Measurements from ENCODE around the gene ARHGEF28. TPM values are rescaled to one million over a fixed set of nuclear protein-coding genes. Genes with fewer than 3 reads are reported as not detected.

Gene ARHGEF28
- total RNA-seq, 4 donors from 2014 or later: 0.52 to 1.2 (median 0.98) TPM

DNA sequence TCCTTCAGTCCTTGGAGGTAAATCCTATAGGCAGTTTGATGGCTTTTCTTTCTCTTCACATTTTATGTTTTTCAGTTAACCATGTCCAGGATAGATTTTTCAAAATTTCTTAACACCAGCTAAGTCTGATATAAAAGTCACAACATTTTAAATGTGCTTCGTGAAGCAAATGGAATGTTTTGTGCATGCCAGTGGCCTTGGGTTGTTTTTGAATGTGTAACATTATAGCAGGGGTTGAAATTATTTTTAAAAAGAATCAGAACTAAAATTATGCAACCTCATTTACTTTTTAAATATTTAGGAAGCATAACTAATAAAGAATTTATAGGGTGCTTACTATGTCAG lies 201.1 kb downstream of the ARHGEF28 start:
- intact Hi-C loops (cut with DNase I; ENCODE audit: low total_unique reads): no loop called here

DNA sequence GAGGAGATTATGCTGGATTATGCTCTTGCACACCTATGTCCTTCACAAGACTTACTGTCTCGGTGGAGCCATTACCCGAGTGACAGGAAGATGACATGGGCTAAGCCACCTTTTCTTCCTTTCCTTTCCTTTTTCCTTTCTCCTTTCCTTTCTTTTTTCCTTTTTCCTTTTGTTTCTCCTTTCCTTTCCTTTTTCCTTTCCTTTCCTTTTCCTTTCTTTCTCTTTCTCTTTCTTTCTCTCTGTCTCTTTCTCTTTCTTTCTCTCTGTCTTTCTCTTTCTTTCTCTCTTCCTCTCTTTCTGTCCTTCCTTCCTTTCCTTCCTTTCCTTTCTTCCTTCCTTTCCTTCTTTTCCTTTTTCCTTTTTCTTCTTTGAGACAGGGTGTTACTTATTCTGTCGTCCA lies 202.5 kb downstream of the ARHGEF28 start:
- in situ Hi-C loops (cut with MboI; ENCODE audit: low sequenced_read_pairs in 4 of 4): no loop called here
- H3K9me3 ChIP-seq: no peaks in the 10 kb centered on the region

More for the DNA sequence above, 201.1 kb downstream of the ARHGEF28 start:
- no peaks in the 10 kb centered on the region for H3K36me3 ChIP-seq
- ATAC-seq: no peak
- no peak overlapping the region for H3K27ac ChIP-seq
- no peak for TF ChIP-seq POLR2A (IDR thresholded peaks at IDR 0.05)
- TF ChIP-seq, protein P1, sequence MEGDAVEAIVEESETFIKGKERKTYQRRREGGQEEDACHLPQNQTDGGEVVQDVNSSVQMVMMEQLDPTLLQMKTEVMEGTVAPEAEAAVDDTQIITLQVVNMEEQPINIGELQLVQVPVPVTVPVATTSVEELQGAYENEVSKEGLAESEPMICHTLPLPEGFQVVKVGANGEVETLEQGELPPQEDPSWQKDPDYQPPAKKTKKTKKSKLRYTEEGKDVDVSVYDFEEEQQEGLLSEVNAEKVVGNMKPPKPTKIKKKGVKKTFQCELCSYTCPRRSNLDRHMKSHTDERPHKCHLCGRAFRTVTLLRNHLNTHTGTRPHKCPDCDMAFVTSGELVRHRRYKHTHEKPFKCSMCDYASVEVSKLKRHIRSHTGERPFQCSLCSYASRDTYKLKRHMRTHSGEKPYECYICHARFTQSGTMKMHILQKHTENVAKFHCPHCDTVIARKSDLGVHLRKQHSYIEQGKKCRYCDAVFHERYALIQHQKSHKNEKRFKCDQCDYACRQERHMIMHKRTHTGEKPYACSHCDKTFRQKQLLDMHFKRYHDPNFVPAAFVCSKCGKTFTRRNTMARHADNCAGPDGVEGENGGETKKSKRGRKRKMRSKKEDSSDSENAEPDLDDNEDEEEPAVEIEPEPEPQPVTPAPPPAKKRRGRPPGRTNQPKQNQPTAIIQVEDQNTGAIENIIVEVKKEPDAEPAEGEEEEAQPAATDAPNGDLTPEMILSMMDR (IDR thresholded peaks at IDR 0.05 in 4 of 5, conservative IDR thresholded peaks at IDR 0.05 in 1 of 5): no peak
- no peaks in the 10 kb centered on the region for H3K9me3 ChIP-seq
- in situ Hi-C loops (cut with MboI; ENCODE audit: low sequenced_read_pairs in 4 of 4): no loop called here
- no peaks in the 10 kb centered on the region for H3K27me3 ChIP-seq
- DNase-seq: no peak
- no peak overlapping the region for H3K4me3 ChIP-seq
- H3K4me1 ChIP-seq: no peaks in the 10 kb centered on the region

DNA sequence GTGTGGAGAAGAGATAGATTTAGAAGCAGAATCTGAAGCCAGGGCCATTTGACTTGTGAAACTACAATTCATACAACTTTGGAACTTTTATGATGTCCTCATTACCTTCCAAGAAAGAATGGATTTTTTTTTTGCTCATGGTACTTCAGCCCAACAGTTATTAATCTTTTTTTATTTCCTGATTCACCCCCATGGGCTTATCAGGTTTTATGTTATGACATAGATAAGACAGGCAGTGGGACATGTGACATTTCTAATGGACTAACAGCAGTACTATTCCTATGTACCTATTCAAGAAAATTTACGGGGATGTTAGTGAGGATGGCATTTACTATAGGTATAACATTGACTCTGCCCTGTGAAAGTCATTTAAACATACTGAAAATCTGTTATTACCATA lies 204.7 kb downstream of the ARHGEF28 start:
- intact Hi-C loops (cut with DNase I; ENCODE audit: low total_unique reads): no loop called here
- H3K4me1 ChIP-seq: no peaks in the 10 kb centered on the region

More for the DNA sequence above, 202.5 kb downstream of the ARHGEF28 start:
- Histone ChIP-seq H3K36me3 (no peaks in the 10 kb centered on the region), H3K4me3 (no peak overlapping the region), H3K4me1 (no peaks in the 10 kb centered on the region), H3K27ac (no peak overlapping the region), H3K27me3 (no peaks in the 10 kb centered on the region)
- ATAC-seq (no peak), DNase-seq (no peak)
- intact Hi-C loops (cut with DNase I; ENCODE audit: low total_unique reads): no loop called here
- TF ChIP-seq, protein P1 (IDR thresholded peaks at IDR 0.05 in 4 of 5, conservative IDR thresholded peaks at IDR 0.05 in 1 of 5): no peak
- TF ChIP-seq POLR2A (IDR thresholded peaks at IDR 0.05): no peak

DNA sequence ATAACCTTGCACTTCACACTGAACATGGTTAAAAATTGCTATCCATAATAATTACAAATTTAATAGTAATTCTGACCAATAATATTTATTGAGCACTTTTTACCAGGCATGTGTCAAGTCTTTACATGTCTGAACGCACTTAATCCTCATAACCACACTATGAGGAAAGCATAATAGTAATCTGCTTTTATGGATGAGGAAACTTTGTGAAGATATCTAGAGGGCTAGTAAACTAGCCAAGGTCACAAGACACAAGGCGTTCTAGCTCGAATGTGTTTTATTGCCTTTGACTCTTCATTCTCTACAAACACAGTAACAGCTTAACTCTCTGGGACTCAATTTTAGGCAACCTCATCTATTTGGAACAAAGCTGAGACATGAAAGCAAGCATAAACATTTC lies 205.1 kb downstream of the ARHGEF28 start:
- H3K4me1 ChIP-seq: no peaks in the 10 kb centered on the region
- no peaks in the 10 kb centered on the region for H3K27me3 ChIP-seq
- no peak overlapping the region for H3K27ac ChIP-seq
- intact Hi-C loops (cut with DNase I; ENCODE audit: low total_unique reads): no loop called here
- H3K4me3 ChIP-seq: no peak overlapping the region
- in situ Hi-C loops (cut with MboI; ENCODE audit: low sequenced_read_pairs in 4 of 4): no loop called here
- no peaks in the 10 kb centered on the region for H3K36me3 ChIP-seq
- ATAC-seq: no peak
- TF ChIP-seq POLR2A (IDR thresholded peaks at IDR 0.05): no peak
- TF ChIP-seq, protein P1 (IDR thresholded peaks at IDR 0.05 in 4 of 5, conservative IDR thresholded peaks at IDR 0.05 in 1 of 5): no peak
- DNase-seq: no peak
- H3K9me3 ChIP-seq: no peaks in the 10 kb centered on the region

More for the DNA sequence above, 204.7 kb downstream of the ARHGEF28 start:
- in situ Hi-C loops (cut with MboI; ENCODE audit: low sequenced_read_pairs in 4 of 4): no loop called here
- ATAC-seq (no peak), DNase-seq (no peak)
- TF ChIP-seq POLR2A (IDR thresholded peaks at IDR 0.05): no peak
- TF ChIP-seq, protein P1 (IDR thresholded peaks at IDR 0.05 in 4 of 5, conservative IDR thresholded peaks at IDR 0.05 in 1 of 5): no peak
- H3K27ac ChIP-seq: no peak overlapping the region
- no peak overlapping the region for H3K4me3 ChIP-seq
- no peaks in the 10 kb centered on the region for H3K36me3 ChIP-seq
- no peaks in the 10 kb centered on the region for H3K9me3 ChIP-seq
- H3K27me3 ChIP-seq: no peaks in the 10 kb centered on the region

DNA sequence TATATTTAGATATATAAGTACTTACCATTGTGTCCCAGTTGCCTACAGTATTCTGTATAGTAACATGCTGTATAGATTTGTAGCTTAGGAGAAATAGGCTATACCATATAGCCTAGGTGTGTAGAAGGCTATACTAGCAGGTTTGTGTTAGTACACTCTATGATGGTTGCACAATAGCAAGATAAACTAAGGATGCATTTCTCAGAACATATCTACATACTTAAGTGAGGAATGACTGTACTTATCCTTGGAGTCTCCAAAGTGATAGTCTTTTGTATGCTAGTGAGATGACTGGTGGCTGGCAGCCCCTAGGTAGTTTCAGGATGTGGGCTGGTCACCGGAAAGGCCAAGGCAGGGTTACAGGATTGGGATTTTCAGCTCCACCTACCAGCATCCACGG lies 208.7 kb downstream of the ARHGEF28 start:
- in situ Hi-C loops (cut with MboI; ENCODE audit: low sequenced_read_pairs in 4 of 4) (no loop called here), intact Hi-C loops (cut with DNase I; ENCODE audit: low total_unique reads) (no loop called here)
- Histone ChIP-seq H3K4me1 (no peaks in the 10 kb centered on the region), H3K4me3 (no peak overlapping the region), H3K9me3 (no peaks in the 10 kb centered on the region), H3K27ac (no peak overlapping the region), H3K27me3 (no peaks in the 10 kb centered on the region), H3K36me3 (no peaks in the 10 kb centered on the region)
- TF ChIP-seq, protein P1 (IDR thresholded peaks at IDR 0.05 in 4 of 5, conservative IDR thresholded peaks at IDR 0.05 in 1 of 5): no peak
- no peak for TF ChIP-seq POLR2A (IDR thresholded peaks at IDR 0.05)
- DNase-seq (no peak), ATAC-seq (no peak)
